CD4-positive, alpha-beta T cell (primary cell): Measurements from ENCODE around the gene ADGRL3. TPM values are rescaled to one million over a fixed set of nuclear protein-coding genes. Genes with fewer than 3 reads are reported as not detected.

Source experiments
- ATAC-seq: fragments of 200-7000 bp; cut with Tn5 transposase; one replicate; pipeline ENCODE4 v1.10.0; 2022; ENCODE audit warnings: mild to moderate bottlenecking; ENCODE audit not compliant: poor library complexity
- CTCF ChIA-PET: fragments of 350-600 bp; sonication (Branson Sonifier 250); formaldehyde crosslinking; loops from one replicate; lab custom pipeline; 2021; ENCODE audit warnings: antibody characterized with exemption, inconsistent platforms; lab: Charles Lee
- POLR2A ChIA-PET: fragments of 350-600 bp; sonication (Branson Sonifier 250); formaldehyde crosslinking; loops from one replicate; lab custom pipeline; 2021; ENCODE audit warnings: antibody characterized with exemption, inconsistent platforms; lab: Charles Lee
- DNase-seq, 14 experiments: peaks; one replicate each; pipeline ENCODE4 v3.0.0-alpha.2; 2013 to 2020; ENCODE audit warnings: mixed read lengths in 2 of 14
- H3K27ac ChIP-seq, 2 donors: one replicate each; pipeline versions ENCODE4 v1.5.1 to v1.7.0; 2013; ENCODE audit warnings: low read length in 2 of 2, low read depth in 1 of 2, mild to moderate bottlenecking in 1 of 2
- H3K27me3 ChIP-seq, 2 experiments: 1 replicate in 1 of 2; 2 replicates in 1 of 2; pipeline versions ENCODE4 v1.6.1 to v1.7.0; 2013; ENCODE audit warnings: low read length in 2 of 2, control low read depth in 1 of 2, mild to moderate bottlenecking in 1 of 2, moderate library complexity in 1 of 2; ENCODE audit not compliant: insufficient read depth in 2 of 2, control insufficient read depth in 1 of 2
- H3K36me3 ChIP-seq: one replicate; pipeline ENCODE4 v1.6.1; 2013; ENCODE audit warnings: low read length, control low read depth; ENCODE audit not compliant: insufficient read depth
- H3K4me1 ChIP-seq: one replicate; pipeline ENCODE4 v1.6.1; 2013; ENCODE audit warnings: low read length, control low read depth; ENCODE audit not compliant: insufficient read depth
- H3K4me3 ChIP-seq: one replicate; pipeline ENCODE4 v1.5.1; 2013; ENCODE audit warnings: mild to moderate bottlenecking, low read length, moderate library complexity
- H3K9me3 ChIP-seq, 2 experiments: 1 replicate in 1 of 2; 2 replicates in 1 of 2; pipeline versions ENCODE4 v1.6.1 to v1.7.0; 2013; ENCODE audit warnings: low read length in 2 of 2, mild to moderate bottlenecking in 2 of 2, control low read depth in 1 of 2, moderate library complexity in 1 of 2; ENCODE audit not compliant: control insufficient read depth in 1 of 2, insufficient read depth in 1 of 2
- H3K27ac Mint-ChIP-seq: one replicate; pipeline ENCODE4 v1.8.0; 2020; ENCODE audit warnings: mixed read lengths
- H3K27me3 Mint-ChIP-seq: one replicate; pipeline ENCODE4 v1.8.0; 2021; ENCODE audit warnings: mixed read lengths
- H3K36me3 Mint-ChIP-seq: one replicate; pipeline ENCODE4 v1.8.0; 2021; ENCODE audit warnings: low read depth, mixed read lengths
- H3K4me1 Mint-ChIP-seq: one replicate; pipeline ENCODE4 v1.8.0; 2021; ENCODE audit warnings: low read depth, mixed read lengths
- H3K4me3 Mint-ChIP-seq: one replicate; pipeline ENCODE4 v1.8.0; 2020; ENCODE audit warnings: mild to moderate bottlenecking, mixed read lengths
- H3K9me3 Mint-ChIP-seq: one replicate; pipeline ENCODE4 v1.8.0; 2020; ENCODE audit warnings: mixed read lengths
- CTCF ChIP-seq: fragments of 200-600 bp; IDR thresholded peaks from one replicate; pipeline ENCODE4 v1.8.0; 2022; ENCODE audit warnings: antibody characterized with exemption, mild to moderate bottlenecking
- intact Hi-C, 2 experiments: fragments of 100-400 bp; cut with DNase I in 1 of 2; cut with micrococcal nuclease in 1 of 2; formaldehyde crosslinking; loops; one replicate each; pipeline versions ENCODE4 v1.15.1 to v1.9.0; 2023 to 2025; cut with DNase I, micrococcal nuclease
- total RNA-seq, 174 experiments: library from RNA in 2 of 174; stranded (reverse) in 2 of 174; gene quantifications; one replicate each; pipeline ENCODE4 v1.2.3 and lab custom pipeline; 2021 to 2026

Gene ADGRL3
- total RNA-seq, 2 experiments from 2014 or later: not detected

- ATAC-seq: no peak
- H3K4me3 ChIP-seq: no peak overlapping the region
- no peak for DNase-seq
- H3K27ac ChIP-seq: no peak overlapping the region
- H3K4me1 Mint-ChIP-seq: no peaks in the 10 kb centered on the region
- intact Hi-C loops: no loop called here
- H3K4me1 ChIP-seq: no peaks in the 10 kb centered on the region
- POLR2A ChIA-PET: no interaction called here
- no peak overlapping the region for H3K4me3 Mint-ChIP-seq
- no peaks in the 10 kb centered on the region for H3K36me3 Mint-ChIP-seq
- no peak overlapping the region for H3K27ac Mint-ChIP-seq
- no peaks in the 10 kb centered on the region for H3K27me3 Mint-ChIP-seq
- CTCF ChIA-PET: no interaction called here
- H3K27me3 ChIP-seq: no peaks in the 10 kb centered on the region
- peaks cover 0 to 22% of the 10 kb centered on the region in 2 experiments for H3K9me3 ChIP-seq
- peaks cover 9% of the 10 kb centered on the region for H3K9me3 Mint-ChIP-seq
- H3K36me3 ChIP-seq: no peaks in the 10 kb centered on the region
- no peak for TF ChIP-seq CTCF
These were observed 462.2 kb downstream of the ADGRL3 start for GRCh38 chr4:61662362-61662761.

GRCh38 chr4:61663310-61663709 lies 463.2 kb downstream of the ADGRL3 start:
- DNase-seq (no peak), ATAC-seq (no peak)
- no peak overlapping the region for H3K4me3 ChIP-seq
- intact Hi-C loops: no loop called here
- no peaks in the 10 kb centered on the region for H3K4me1 ChIP-seq
- CTCF ChIA-PET: no interaction called here
- no peak overlapping the region for H3K27ac ChIP-seq
- H3K27me3 ChIP-seq: no peaks in the 10 kb centered on the region
- POLR2A ChIA-PET: no interaction called here
- H3K4me3 Mint-ChIP-seq: no peak overlapping the region
- no peak for TF ChIP-seq CTCF
- no peaks in the 10 kb centered on the region for H3K36me3 ChIP-seq
- H3K9me3 Mint-ChIP-seq: peaks cover 12% of the 10 kb centered on the region
- no peak overlapping the region for H3K27ac Mint-ChIP-seq
- no peaks in the 10 kb centered on the region for H3K4me1 Mint-ChIP-seq
- no peaks in the 10 kb centered on the region for H3K36me3 Mint-ChIP-seq
- H3K9me3 ChIP-seq: peaks cover 0 to 22% of the 10 kb centered on the region in 2 experiments
- H3K27me3 Mint-ChIP-seq: no peaks in the 10 kb centered on the region

GRCh38 chr4:61665649-61666048 lies 465.5 kb downstream of the ADGRL3 start:
- DNase-seq (no peak), ATAC-seq (no peak)
- intact Hi-C loops: no loop called here
- H3K9me3 ChIP-seq: peaks cover 0 to 22% of the 10 kb centered on the region in 2 experiments
- no peaks in the 10 kb centered on the region for H3K27me3 Mint-ChIP-seq
- H3K4me1 Mint-ChIP-seq: no peaks in the 10 kb centered on the region
- H3K4me3 ChIP-seq: no peak overlapping the region
- no peaks in the 10 kb centered on the region for H3K27me3 ChIP-seq
- H3K9me3 Mint-ChIP-seq: peaks cover 8% of the 10 kb centered on the region
- H3K36me3 Mint-ChIP-seq: no peaks in the 10 kb centered on the region
- no peak overlapping the region for H3K27ac Mint-ChIP-seq
- TF ChIP-seq CTCF: no peak
- H3K4me1 ChIP-seq: no peaks in the 10 kb centered on the region
- no peaks in the 10 kb centered on the region for H3K36me3 ChIP-seq
- no peak overlapping the region for H3K27ac ChIP-seq
- ChIA-PET POLR2A (no interaction called here), CTCF (no interaction called here)
- H3K4me3 Mint-ChIP-seq: no peak overlapping the region
